ENCODE measurements around the gene FMO5. TPM values are rescaled to one million over a fixed set of nuclear protein-coding genes. Genes with fewer than 3 reads are reported as not detected.

The FMO5 gene
- total and polyA plus RNA-seq, 10 donors, result 2.8 to 13.4 (median 5.1) TPM

- peaks cover 0 to 97% (median 44%) of the 10 kb centered on the region in 6 donors for H3K36me3 ChIP-seq
- TF ChIP-seq POLR2A (IDR thresholded peaks at IDR 0.05) (no peak), POLR2AphosphoS5 (IDR thresholded peaks at IDR 0.05) (no peak), CTCF (IDR thresholded peaks at IDR 0.05 in 8 of 11, conservative IDR thresholded peaks at IDR 0.05 in 3 of 11) (no peak)
- DNase-seq, result no peak
- intact Hi-C loops (cut with DNase I; ENCODE audit: low total_unique reads), result loop anchor here (5.0 kb wide), 1 partner anchor 122 kb away; no protein-coding TSS in a partner anchor
- 75 to 89% (median 79%) methylated on average over 2 of the region's 2 CpGs for WGBS, 5 donors
- peaks cover 0 to 11% (median 7%) of the 10 kb centered on the region in 6 donors for H3K4me1 ChIP-seq
- no peaks in the 10 kb centered on the region for H3K9me3 ChIP-seq
- H3K4me3 ChIP-seq, result no peak overlapping the region
- H3K27ac ChIP-seq, result no peak overlapping the region
- no peaks in the 10 kb centered on the region for H3K27me3 ChIP-seq (replicated peaks in 1 of 7)
Measured at GRCh38 chr1:147270721-147271120, 45.6 kb upstream of the FMO5 start.

GRCh38 chr1:147267711-147268110 is 42.6 kb upstream of the FMO5 start:
- DNase-seq, result no peak
- no peaks in the 10 kb centered on the region for H3K9me3 ChIP-seq
- no peaks in the 10 kb centered on the region for H3K27me3 ChIP-seq (replicated peaks in 1 of 7)
- no peak overlapping the region for H3K4me3 ChIP-seq
- WGBS, 5 donors, result 93 to 98% (median 97%) methylated on average over 4 of the region's 4 CpGs
- H3K36me3 ChIP-seq, result peaks cover 0 to 100% (median 58%) of the 10 kb centered on the region in 6 donors
- no peaks in the 10 kb centered on the region for H3K4me1 ChIP-seq
- no peak for TF ChIP-seq POLR2A (IDR thresholded peaks at IDR 0.05)
- H3K27ac ChIP-seq, result no peak overlapping the region
- intact Hi-C loops (cut with DNase I; ENCODE audit: low total_unique reads), result no loop called here

- Histone ChIP-seq H3K36me3 (peaks cover 0 to 100% (median 57%) of the 10 kb centered on the region in 6 donors), H3K27me3 (replicated peaks in 1 of 7) (no peaks in the 10 kb centered on the region), H3K4me3 (no peak overlapping the region), H3K27ac (no peak overlapping the region), H3K4me1 (no peaks in the 10 kb centered on the region), H3K9me3 (no peaks in the 10 kb centered on the region)
- no peak for TF ChIP-seq CTCF (IDR thresholded peaks at IDR 0.05 in 8 of 11, conservative IDR thresholded peaks at IDR 0.05 in 3 of 11)
- no peak for TF ChIP-seq POLR2A (IDR thresholded peaks at IDR 0.05)
- TF ChIP-seq POLR2AphosphoS5 (IDR thresholded peaks at IDR 0.05), result no peak
- intact Hi-C loops (cut with DNase I; ENCODE audit: low total_unique reads), result no loop called here
- 93 to 97% (median 94%) methylated on average over 5 of the region's 5 CpGs for WGBS, 5 donors
- DNase-seq, result no peak
Measured at GRCh38 chr1:147266381-147266780, 41.2 kb upstream of the FMO5 start.

- H3K27me3 ChIP-seq (replicated peaks in 1 of 7), result no peaks in the 10 kb centered on the region
- intact Hi-C loops (cut with DNase I; ENCODE audit: low total_unique reads), result no loop called here
- 78 to 94% (median 88%) methylated on average over 3 of the region's 3 CpGs for WGBS, 5 donors
- DNase-seq, result no peak
- TF ChIP-seq POLR2AphosphoS5 (IDR thresholded peaks at IDR 0.05), result no peak
- no peak for TF ChIP-seq CTCF (IDR thresholded peaks at IDR 0.05 in 8 of 11, conservative IDR thresholded peaks at IDR 0.05 in 3 of 11)
- TF ChIP-seq POLR2A (IDR thresholded peaks at IDR 0.05), result no peak
- no peaks in the 10 kb centered on the region for H3K9me3 ChIP-seq
- no peak overlapping the region for H3K4me3 ChIP-seq
- H3K36me3 ChIP-seq, result peaks cover 0 to 100% (median 61%) of the 10 kb centered on the region in 6 donors
- H3K27ac ChIP-seq, result no peak overlapping the region
- H3K4me1 ChIP-seq, result no peaks in the 10 kb centered on the region
Measured at GRCh38 chr1:147264158-147264768, 39.1 kb upstream of the FMO5 start.

Data from spleen (tissue), 11 donors.